T-helper 2 cell treated with Interferon-gamma antibody and Interleukin-4, amounts not matched to agents 5 μg/mL and 100 μg/mL, for 36 hours (primary cell): Measurements from ENCODE around the gene TSSK3.

ENCODE experiments used
- DNase-seq: peaks from one replicate; pipeline ENCODE4 v3.0.0; 2021; ENCODE audit warnings: low spot score
- H3K27ac Mint-ChIP-seq: one replicate; pipeline ENCODE4 v1.8.0; 2021; ENCODE audit warnings: mild to moderate bottlenecking, mixed read lengths
- H3K27me3 Mint-ChIP-seq: one replicate; pipeline ENCODE4 v1.8.0; 2021; ENCODE audit warnings: low read depth, mixed read lengths
- H3K36me3 Mint-ChIP-seq: one replicate; pipeline ENCODE4 v1.8.0; 2021; ENCODE audit warnings: low read depth, mixed read lengths
- H3K4me1 Mint-ChIP-seq: one replicate; pipeline ENCODE4 v1.8.0; 2021; ENCODE audit warnings: low read depth, mixed read lengths
- H3K4me3 Mint-ChIP-seq: one replicate; pipeline ENCODE4 v1.8.0; 2022; ENCODE audit warnings: mild to moderate bottlenecking, moderate library complexity, mixed read lengths
- H3K9me3 Mint-ChIP-seq: one replicate; pipeline ENCODE4 v1.8.0; 2021; ENCODE audit warnings: mixed read lengths

TSSK3 gene

DNA sequence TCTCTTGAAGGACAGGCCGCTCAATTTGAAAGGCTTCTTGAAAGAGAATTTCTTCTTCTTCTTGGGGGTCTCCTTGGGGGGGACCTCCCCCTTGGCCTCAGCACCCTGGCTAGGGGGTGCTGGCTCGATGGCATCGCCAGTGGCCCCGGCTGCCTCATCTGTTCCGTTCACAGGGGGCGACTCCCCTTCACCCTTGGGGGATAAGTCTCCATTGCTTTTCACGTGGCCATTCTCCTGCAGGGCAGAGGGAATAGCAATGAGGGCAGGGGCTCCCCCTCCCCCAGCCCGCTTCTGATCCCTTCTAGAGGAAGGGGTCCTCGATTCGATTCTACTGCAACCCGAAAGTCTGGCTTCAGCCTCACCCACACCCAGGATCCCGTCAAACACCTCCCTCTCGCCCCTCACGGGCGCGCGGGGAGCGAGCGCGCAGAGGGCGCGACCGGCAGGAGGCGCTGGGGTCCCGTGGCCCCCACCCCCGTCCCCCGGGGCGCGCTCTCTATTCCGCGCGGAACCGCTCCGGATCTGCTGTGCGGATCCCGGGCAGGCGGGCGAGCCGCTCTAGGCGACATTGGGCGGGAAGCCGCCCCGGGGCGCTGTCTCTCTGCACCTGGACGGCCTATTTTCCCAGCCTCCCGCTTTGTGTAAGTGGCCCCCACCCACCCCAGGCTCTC lies 27.3 kb upstream of the TSSK3 start:
- Mint-ChIP-seq H3K4me3 (peak overlapping the region; percentile 87), H3K4me1 (peaks cover 33% of the 10 kb centered on the region), H3K27ac (peak overlapping the region; percentile 63), H3K9me3 (no peaks in the 10 kb centered on the region), H3K36me3 (peaks cover 33% of the 10 kb centered on the region), H3K27me3 (no peaks in the 10 kb centered on the region)
- DNase-seq = peak; percentile 49

DNA sequence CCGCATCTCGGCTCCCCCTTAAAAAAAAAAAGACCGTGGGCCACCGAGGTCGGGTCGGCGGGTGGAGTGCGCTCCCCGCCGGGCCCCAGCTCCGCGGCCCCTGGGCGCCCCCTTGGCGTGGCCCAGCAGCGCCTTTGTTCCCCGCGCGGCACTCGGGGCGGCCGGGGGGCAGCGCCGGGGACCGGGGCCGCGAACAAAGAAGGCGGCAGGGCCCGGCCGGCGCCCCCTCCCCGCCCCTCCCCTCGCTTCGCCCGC lies 26.9 kb upstream of the TSSK3 start:
- H3K36me3 Mint-ChIP-seq = peaks cover 33% of the 10 kb centered on the region
- DNase-seq = no peak
- H3K27ac Mint-ChIP-seq = no peak overlapping the region
- peak overlapping the region; percentile 16 for H3K4me3 Mint-ChIP-seq
- no peaks in the 10 kb centered on the region for H3K27me3 Mint-ChIP-seq
- peaks cover 33% of the 10 kb centered on the region for H3K4me1 Mint-ChIP-seq
- H3K9me3 Mint-ChIP-seq = no peaks in the 10 kb centered on the region

DNA sequence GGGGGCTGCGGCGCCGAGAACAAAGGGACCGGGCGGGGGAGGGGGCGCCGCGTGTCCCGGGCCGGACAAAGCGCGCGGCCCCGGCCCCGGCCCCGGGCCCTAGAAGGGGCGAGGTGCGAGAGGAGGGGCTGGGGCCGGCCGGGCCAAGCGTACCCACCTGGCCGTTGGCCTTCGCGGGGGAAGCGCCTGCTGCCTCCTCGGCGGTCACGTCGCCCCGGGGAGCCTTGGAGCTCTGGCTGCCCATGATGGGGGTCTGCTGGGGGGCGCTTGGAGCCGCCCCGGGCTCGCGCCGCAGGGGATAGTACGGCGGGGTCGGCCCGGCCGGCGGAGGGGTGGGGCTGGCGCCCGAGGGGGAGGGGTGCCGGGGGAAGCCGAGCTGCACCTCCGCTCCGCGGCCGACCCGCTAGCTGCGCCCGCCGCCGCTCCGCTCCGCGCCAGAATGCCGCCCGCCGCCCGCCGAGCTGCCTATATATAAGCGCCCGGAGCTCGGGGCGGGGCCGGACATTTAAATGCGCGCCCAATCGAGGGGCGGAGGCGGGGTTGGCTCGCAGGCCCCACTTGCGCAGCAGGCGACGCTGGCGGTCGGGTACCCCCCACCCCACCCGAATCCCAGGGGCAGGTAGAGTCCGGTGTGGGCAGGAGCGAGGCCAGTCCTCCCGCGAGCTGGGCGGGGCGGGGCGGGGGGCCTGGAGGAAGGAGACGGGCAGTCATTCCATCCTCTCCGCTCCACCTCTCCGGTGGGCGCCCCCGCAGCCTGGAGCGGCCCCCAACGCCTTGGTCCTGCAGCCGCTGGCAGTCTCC lies 26.3 kb upstream of the TSSK3 start, which contains the start of gene MARCKSL1:
TSS of gene MARCKSL1 (minus strand) at position 444 of the 801 bp plus-strand sequence. CDS start at position 244, 200 bp downstream.
- Mint-ChIP-seq H3K4me1 (peaks cover 33% of the 10 kb centered on the region), H3K9me3 (no peaks in the 10 kb centered on the region), H3K27me3 (no peaks in the 10 kb centered on the region), H3K4me3 (peak within 1 kb of the TSS; percentile 87), H3K36me3 (peaks cover 29% of the 10 kb centered on the region), H3K27ac (peak within 1 kb of the TSS; percentile 63)
- DNase-seq = peak; percentile 80

DNA sequence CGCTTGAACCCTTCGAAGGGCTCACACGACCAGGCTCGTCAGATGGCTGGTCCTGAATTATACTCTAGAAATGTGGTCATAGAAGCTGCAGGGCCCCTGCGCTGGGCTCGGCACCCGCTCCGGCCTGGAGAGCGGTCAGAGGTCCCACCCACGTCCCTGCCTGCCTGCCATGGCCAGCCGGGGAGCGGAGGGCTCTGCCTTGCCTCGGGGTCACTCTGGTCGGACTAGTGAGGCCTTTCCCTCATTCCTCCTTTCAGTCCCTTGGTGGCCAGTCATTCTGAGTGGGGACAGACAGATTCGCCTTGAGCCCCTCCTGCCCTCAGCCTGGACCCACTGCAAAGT lies 25.8 kb upstream of the TSSK3 start:
- Mint-ChIP-seq H3K27me3 (no peaks in the 10 kb centered on the region), H3K27ac (no peak overlapping the region), H3K4me1 (peaks cover 33% of the 10 kb centered on the region), H3K36me3 (peaks cover 23% of the 10 kb centered on the region), H3K4me3 (peak overlapping the region; percentile 54), H3K9me3 (no peaks in the 10 kb centered on the region)
- no peak for DNase-seq

GRCh38 chr1:32336963-32337675 lies 25.2 kb upstream of the TSSK3 start:
- Mint-ChIP-seq H3K4me3 (peak overlapping the region; percentile 54), H3K27ac (no peak overlapping the region), H3K36me3 (peaks cover 18% of the 10 kb centered on the region), H3K4me1 (peaks cover 31% of the 10 kb centered on the region), H3K9me3 (no peaks in the 10 kb centered on the region), H3K27me3 (no peaks in the 10 kb centered on the region)
- DNase-seq = peak; percentile 76

- Mint-ChIP-seq H3K36me3 (peaks cover 10% of the 10 kb centered on the region), H3K4me3 (peak overlapping the region; percentile 37), H3K27ac (no peak overlapping the region), H3K27me3 (no peaks in the 10 kb centered on the region), H3K9me3 (no peaks in the 10 kb centered on the region), H3K4me1 (peaks cover 37% of the 10 kb centered on the region)
- DNase-seq = no peak
Measured at GRCh38 chr1:32337855-32338636, 24.3 kb upstream of the TSSK3 start.

GRCh38 chr1:32338637-32339145 lies 23.6 kb upstream of the TSSK3 start:
- no peak for DNase-seq
- Mint-ChIP-seq H3K27ac (no peak overlapping the region), H3K36me3 (peaks cover 6% of the 10 kb centered on the region), H3K4me3 (peak overlapping the region; percentile 37), H3K9me3 (no peaks in the 10 kb centered on the region), H3K4me1 (peaks cover 38% of the 10 kb centered on the region), H3K27me3 (no peaks in the 10 kb centered on the region)

- Mint-ChIP-seq H3K9me3 (no peaks in the 10 kb centered on the region), H3K4me1 (peaks cover 34% of the 10 kb centered on the region), H3K4me3 (no peak overlapping the region), H3K27ac (no peak overlapping the region), H3K36me3 (no peaks in the 10 kb centered on the region), H3K27me3 (no peaks in the 10 kb centered on the region)
- DNase-seq = no peak
Measured at GRCh38 chr1:32339363-32339978, 22.9 kb upstream of the TSSK3 start.

DNA sequence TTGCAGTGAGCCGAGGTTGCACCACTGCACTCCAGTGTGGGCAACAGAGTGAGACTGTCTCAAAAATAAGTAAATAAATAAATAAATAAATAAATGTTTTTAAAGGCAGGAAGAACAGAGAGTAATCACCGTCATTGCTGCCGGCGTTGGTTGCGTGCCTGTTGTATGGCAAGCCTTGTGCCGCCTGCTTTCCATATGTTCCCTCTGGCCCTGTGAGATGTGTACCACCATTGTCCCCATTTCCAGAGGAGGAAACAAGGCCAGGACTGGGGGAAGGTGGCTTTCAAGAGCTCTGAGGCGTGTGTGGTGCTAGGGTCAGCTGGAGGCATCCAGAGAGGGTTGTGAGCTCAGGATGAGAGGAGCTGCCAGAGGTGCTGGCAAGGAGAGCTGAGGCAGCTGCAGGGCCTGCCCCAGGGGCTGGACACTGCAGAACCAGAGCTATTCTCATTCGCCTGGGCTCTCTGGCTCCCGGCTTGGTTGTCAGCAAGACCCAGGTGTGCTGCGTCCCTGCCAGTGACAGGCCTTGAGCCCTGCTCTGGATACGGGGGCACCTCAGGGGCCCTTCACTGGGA lies 21.1 kb upstream of the TSSK3 start:
- no peaks in the 10 kb centered on the region for H3K36me3 Mint-ChIP-seq
- no peak overlapping the region for H3K4me3 Mint-ChIP-seq
- H3K4me1 Mint-ChIP-seq = peaks cover 29% of the 10 kb centered on the region
- H3K27ac Mint-ChIP-seq = peak overlapping the region; percentile 43
- H3K27me3 Mint-ChIP-seq = peaks cover 5% of the 10 kb centered on the region
- DNase-seq = no peak
- no peaks in the 10 kb centered on the region for H3K9me3 Mint-ChIP-seq

GRCh38 chr1:32341971-32342370 lies 20.4 kb upstream of the TSSK3 start:
- peaks cover 8% of the 10 kb centered on the region for H3K27me3 Mint-ChIP-seq
- H3K27ac Mint-ChIP-seq = no peak overlapping the region
- peaks cover 26% of the 10 kb centered on the region for H3K4me1 Mint-ChIP-seq
- no peaks in the 10 kb centered on the region for H3K9me3 Mint-ChIP-seq
- no peak for DNase-seq
- H3K4me3 Mint-ChIP-seq = no peak overlapping the region
- no peaks in the 10 kb centered on the region for H3K36me3 Mint-ChIP-seq

DNA sequence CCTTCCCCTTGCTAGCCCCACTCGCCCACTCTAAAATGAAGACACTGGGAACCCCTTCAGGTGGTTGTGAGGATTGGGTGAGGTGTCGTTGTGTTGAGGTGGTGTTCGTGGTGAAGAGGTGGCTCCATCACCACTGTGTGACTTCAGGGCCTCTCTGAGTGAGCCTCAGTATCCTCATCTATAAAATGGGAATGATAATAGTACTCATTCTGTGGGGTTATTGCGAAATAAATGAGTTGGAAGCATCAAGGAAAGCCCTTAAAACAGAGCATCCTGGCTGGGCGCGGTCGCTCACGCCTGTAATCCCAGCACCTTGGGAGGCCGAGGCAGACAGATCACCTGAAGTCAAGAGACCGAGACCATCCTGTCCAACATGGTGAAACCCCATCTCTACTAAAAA lies 19.6 kb upstream of the TSSK3 start:
- Mint-ChIP-seq H3K9me3 (no peaks in the 10 kb centered on the region), H3K4me1 (peaks cover 19% of the 10 kb centered on the region), H3K4me3 (peak overlapping the region; percentile 25), H3K27me3 (peaks cover 8% of the 10 kb centered on the region), H3K27ac (peak overlapping the region; percentile 56), H3K36me3 (no peaks in the 10 kb centered on the region)
- DNase-seq = no peak

- H3K4me3 Mint-ChIP-seq = no peak overlapping the region
- H3K4me1 Mint-ChIP-seq = peaks cover 28% of the 10 kb centered on the region
- peaks cover 8% of the 10 kb centered on the region for H3K27me3 Mint-ChIP-seq
- DNase-seq = no peak
- H3K9me3 Mint-ChIP-seq = no peaks in the 10 kb centered on the region
- H3K36me3 Mint-ChIP-seq = no peaks in the 10 kb centered on the region
- H3K27ac Mint-ChIP-seq = no peak overlapping the region
Measured at GRCh38 chr1:32345289-32345827, 17.0 kb upstream of the TSSK3 start.
